Measurements from ENCODE around the gene DRAP1. TPM values are rescaled to one million over a fixed set of nuclear protein-coding genes. Genes with fewer than 3 reads are reported as not detected.

DRAP1 gene
- total and polyA plus RNA-seq, 2 experiments from 2014 or later: 121 to 294 TPM

GRCh38 chr11:65882120-65883057 lies 36.8 kb upstream of the DRAP1 start:
- Histone ChIP-seq H3K9me2 (ENCODE audit: insufficient read depth) (no peaks in the 10 kb centered on the region), H3K4me3 (no peak overlapping the region), H3K27ac (ENCODE audit: low read depth) (no peak overlapping the region), H3K4me2 (no peak overlapping the region), H4K20me1 (replicated peaks; ENCODE audit: insufficient read depth) (peaks cover 15% of the 10 kb centered on the region; the same call in 1 of the 2 replicates), H3K79me2 (replicated peaks; ENCODE audit: insufficient read depth) (0 out of 2 replicates have a peak, but pooled peaks cover 9% of the 10 kb centered on the region), H3K36me3 (ENCODE audit: insufficient read depth) (peaks cover 14% of the 10 kb centered on the region; the same call in 1 of the 2 replicates), H3F3A (replicated peaks; ENCODE audit: low read depth) (peaks cover 16% of the 10 kb centered on the region), H3K4me1 (ENCODE audit: insufficient read depth) (peaks cover 5% of the 10 kb centered on the region; the same call in 1 of the 2 replicates), H3K27me3 (ENCODE audit: insufficient read depth) (no peaks in the 10 kb centered on the region), H2AFZ (no peak overlapping the region)
- Mint-ChIP-seq H3K4me1 (peaks cover 13% of the 10 kb centered on the region), H3K9me3 (peaks cover 2% of the 10 kb centered on the region; the same call in 1 of the 3 replicates), H3K4me3 (no peak overlapping the region), H3K27me3 (ENCODE audit: insufficient read depth, low read depth, poor library complexity) (peaks cover 16% of the 10 kb centered on the region), H3K27ac (no peak overlapping the region), H3K36me3 (ENCODE audit: low read depth) (peaks cover 44% of the 10 kb centered on the region)
- no peak for TF ChIP-seq POLR2AphosphoS5 (IDR thresholded peaks at IDR 0.05; ENCODE audit: low read depth)
- no peak for TF ChIP-seq REST (IDR thresholded peaks at IDR 0.05; ENCODE audit: unreplicated experiment)
- TF ChIP-seq CREB1 (CRISPR knock-in tag; IDR thresholded peaks at IDR 0.05; ENCODE audit: low read depth): no peak
- TF ChIP-seq ZNF114 (CRISPR knock-in tag; IDR thresholded peaks at IDR 0.05): no peak
- TF ChIP-seq ETS1 (IDR thresholded peaks at IDR 0.05): no peak
- no peak for TF ChIP-seq ZNF331 (CRISPR knock-in tag; IDR thresholded peaks at IDR 0.05; ENCODE audit: low read depth)
- TF ChIP-seq NANOG (IDR thresholded peaks at IDR 0.05; ENCODE audit: borderline replicate concordance): no peak
- DNase-seq (ENCODE audit: low spot score) (no peak), ATAC-seq (no peak)

- H3K27ac ChIP-seq (ENCODE audit: low read depth): no peak overlapping the region
- Mint-ChIP-seq H3K4me1 (peaks cover 13% of the 10 kb centered on the region), H3K27ac (no peak overlapping the region), H3K27me3 (ENCODE audit: insufficient read depth, low read depth, poor library complexity) (peaks cover 13% of the 10 kb centered on the region), H3K9me3 (peaks cover 2% of the 10 kb centered on the region; the same call in 1 of the 3 replicates), H3K4me3 (no peak overlapping the region; the same call in 2 of the 3 replicates), H3K36me3 (ENCODE audit: low read depth) (peaks cover 45% of the 10 kb centered on the region)
- H3K4me3 ChIP-seq: no peak overlapping the region
- no peaks in the 10 kb centered on the region for H3K27me3 ChIP-seq (ENCODE audit: insufficient read depth)
- H3K4me2 ChIP-seq: no peak overlapping the region
- H4K20me1 ChIP-seq (replicated peaks; ENCODE audit: insufficient read depth): peaks cover 18% of the 10 kb centered on the region; the same call in 1 of the 2 replicates
- ATAC-seq (no peak), DNase-seq (ENCODE audit: low spot score) (no peak)
- H3K36me3 ChIP-seq (ENCODE audit: insufficient read depth): peaks cover 14% of the 10 kb centered on the region; the same call in 1 of the 2 replicates
- TF ChIP-seq POLR2AphosphoS5 (IDR thresholded peaks at IDR 0.05; ENCODE audit: low read depth) (no peak), REST (IDR thresholded peaks at IDR 0.05; ENCODE audit: unreplicated experiment) (no peak), STAT1 (IDR thresholded peaks at IDR 0.05; ENCODE audit: unreplicated experiment) (no peak), EZH2 (IDR thresholded peaks at IDR 0.05; ENCODE audit: low read depth, unreplicated experiment) (no peak)
- peaks cover 24% of the 10 kb centered on the region for H3F3A ChIP-seq (replicated peaks; ENCODE audit: low read depth)
- H2AFZ ChIP-seq: no peak overlapping the region
- no peaks in the 10 kb centered on the region for H3K9me2 ChIP-seq (ENCODE audit: insufficient read depth)
- H3K4me1 ChIP-seq (ENCODE audit: insufficient read depth): peaks cover 7% of the 10 kb centered on the region; the same call in 1 of the 2 replicates
- 0 out of 2 replicates have a peak, but pooled peaks cover 9% of the 10 kb centered on the region for H3K79me2 ChIP-seq (replicated peaks; ENCODE audit: insufficient read depth)
Measured at GRCh38 chr11:65883058-65883761, 36.0 kb upstream of the DRAP1 start.
